ENCODE measurements around the gene SLAMF1. TPM values are rescaled to one million over a fixed set of nuclear protein-coding genes. Genes with fewer than 3 reads are reported as not detected.
"Not testable (repeated sequence)": the region's sequence is repeated elsewhere in the genome, so short reads cannot be mapped to it uniquely, and the experiment has no call there.

The SLAMF1 gene
- total RNA-seq, 1 donor from 2014 or later, result not detected

GRCh38 chr1:160565564-160565963 lies 81.3 kb downstream of the SLAMF1 start:
- no peaks in the 10 kb centered on the region for H3F3A ChIP-seq (ENCODE audit: low read depth)
- Mint-ChIP-seq H3K27me3 (ENCODE audit: insufficient read depth, low read depth) (no peaks in the 10 kb centered on the region), H3K36me3 (no peaks in the 10 kb centered on the region), H3K27ac (no peak overlapping the region), H3K4me1 (no peaks in the 10 kb centered on the region), H3K4me3 (no peak overlapping the region), H3K9me3 (peaks cover 9% of the 10 kb centered on the region)
- H3K4me1 ChIP-seq, result no peaks in the 10 kb centered on the region
- no peak for TF ChIP-seq EZH2 (IDR thresholded peaks at IDR 0.05)
- no peaks in the 10 kb centered on the region for H3K9me3 ChIP-seq (ENCODE audit: low read depth)
- no peak overlapping the region for H3K4me3 ChIP-seq
- H3K27ac ChIP-seq, result no peak overlapping the region
- H3K79me2 ChIP-seq (ENCODE audit: low read depth), result no peaks in the 10 kb centered on the region
- H3K9ac ChIP-seq, result no peak overlapping the region
- H3K27me3 ChIP-seq, result no peaks in the 10 kb centered on the region
- no peak for DNase-seq (ENCODE audit: low spot score)
- H4K20me1 ChIP-seq (ENCODE audit: low read depth), result no peaks in the 10 kb centered on the region
- no peak overlapping the region for H2AFZ ChIP-seq (replicated peaks)
- no peaks in the 10 kb centered on the region for H3K36me3 ChIP-seq
- H3K4me2 ChIP-seq, result no peak overlapping the region

- peaks cover 10% of the 10 kb centered on the region for H3K9me3 Mint-ChIP-seq
- not testable (repeated sequence) for H3F3A ChIP-seq (ENCODE audit: low read depth); H3K27ac ChIP-seq; H3K4me1 Mint-ChIP-seq; H2AFZ ChIP-seq (replicated peaks); H3K9me3 ChIP-seq (ENCODE audit: low read depth); H3K9ac ChIP-seq; H3K4me1 ChIP-seq; H3K36me3 ChIP-seq; H4K20me1 ChIP-seq (ENCODE audit: low read depth); H3K79me2 ChIP-seq (ENCODE audit: low read depth); H3K27ac Mint-ChIP-seq; H3K4me3 Mint-ChIP-seq; H3K27me3 ChIP-seq; DNase-seq (ENCODE audit: low spot score); H3K27me3 Mint-ChIP-seq (ENCODE audit: insufficient read depth, low read depth); H3K36me3 Mint-ChIP-seq; H3K4me3 ChIP-seq; H3K4me2 ChIP-seq
Measured at GRCh38 chr1:160563230-160563629, 83.6 kb downstream of the SLAMF1 start.

- H4K20me1 ChIP-seq (ENCODE audit: low read depth); H3K4me1 Mint-ChIP-seq; H3K9ac ChIP-seq; DNase-seq (ENCODE audit: low spot score); H3K4me1 ChIP-seq; H3K4me2 ChIP-seq; H3K9me3 ChIP-seq (ENCODE audit: low read depth); H3K27ac ChIP-seq; H3F3A ChIP-seq (ENCODE audit: low read depth); H3K27me3 Mint-ChIP-seq (ENCODE audit: insufficient read depth, low read depth); H3K79me2 ChIP-seq (ENCODE audit: low read depth); H3K27ac Mint-ChIP-seq; H3K36me3 Mint-ChIP-seq; H3K4me3 ChIP-seq; H3K36me3 ChIP-seq; H3K4me3 Mint-ChIP-seq; H2AFZ ChIP-seq (replicated peaks); H3K27me3 ChIP-seq: not testable (repeated sequence)
- H3K9me3 Mint-ChIP-seq, result peaks cover 10% of the 10 kb centered on the region
Measured at GRCh38 chr1:160562745-160563144, 84.1 kb downstream of the SLAMF1 start.

- H3K36me3 Mint-ChIP-seq, result no peaks in the 10 kb centered on the region
- H3K79me2 ChIP-seq (ENCODE audit: low read depth), result no peaks in the 10 kb centered on the region
- H3K4me1 ChIP-seq, result no peaks in the 10 kb centered on the region
- no peak overlapping the region for H3K27ac Mint-ChIP-seq
- H3K27me3 Mint-ChIP-seq (ENCODE audit: insufficient read depth, low read depth), result no peaks in the 10 kb centered on the region
- H3K4me2 ChIP-seq, result no peak overlapping the region
- peaks cover 10% of the 10 kb centered on the region for H3K9me3 Mint-ChIP-seq
- no peak overlapping the region for H2AFZ ChIP-seq (replicated peaks)
- no peak for DNase-seq (ENCODE audit: low spot score)
- no peak overlapping the region for H3K4me3 Mint-ChIP-seq
- H3K27me3 ChIP-seq, result no peaks in the 10 kb centered on the region
- no peak overlapping the region for H3K4me3 ChIP-seq
- no peaks in the 10 kb centered on the region for H3K4me1 Mint-ChIP-seq
- H3F3A ChIP-seq (ENCODE audit: low read depth), result no peaks in the 10 kb centered on the region
- H3K27ac ChIP-seq, result no peak overlapping the region
- H3K9me3 ChIP-seq (ENCODE audit: low read depth), result no peaks in the 10 kb centered on the region
- H3K36me3 ChIP-seq, result no peaks in the 10 kb centered on the region
- H4K20me1 ChIP-seq (ENCODE audit: low read depth), result no peaks in the 10 kb centered on the region
- TF ChIP-seq EZH2phosphoT487 (IDR thresholded peaks at IDR 0.05) (no peak), CTCF (IDR thresholded peaks at IDR 0.05) (no peak), EZH2 (IDR thresholded peaks at IDR 0.05) (no peak)
- H3K9ac ChIP-seq, result no peak overlapping the region
Measured at GRCh38 chr1:160560806-160561205, 86.0 kb downstream of the SLAMF1 start.

GRCh38 chr1:160560045-160560705 lies 86.7 kb downstream of the SLAMF1 start:
- no peaks in the 10 kb centered on the region for H3K9me3 ChIP-seq (ENCODE audit: low read depth)
- H4K20me1 ChIP-seq (ENCODE audit: low read depth), result no peaks in the 10 kb centered on the region
- H3K4me1 ChIP-seq, result no peaks in the 10 kb centered on the region
- no peak for DNase-seq (ENCODE audit: low spot score)
- H3K9ac ChIP-seq, result no peak overlapping the region
- Mint-ChIP-seq H3K4me1 (no peaks in the 10 kb centered on the region), H3K27ac (no peak overlapping the region), H3K27me3 (ENCODE audit: insufficient read depth, low read depth) (no peaks in the 10 kb centered on the region), H3K36me3 (no peaks in the 10 kb centered on the region), H3K4me3 (no peak overlapping the region), H3K9me3 (peaks cover 10% of the 10 kb centered on the region)
- H3K4me2 ChIP-seq, result no peak overlapping the region
- H3K27me3 ChIP-seq, result no peaks in the 10 kb centered on the region
- no peaks in the 10 kb centered on the region for H3F3A ChIP-seq (ENCODE audit: low read depth)
- TF ChIP-seq EZH2phosphoT487 (IDR thresholded peaks at IDR 0.05) (no peak), CTCF (IDR thresholded peaks at IDR 0.05) (no peak), EZH2 (IDR thresholded peaks at IDR 0.05) (no peak)
- H3K79me2 ChIP-seq (ENCODE audit: low read depth), result no peaks in the 10 kb centered on the region
- no peaks in the 10 kb centered on the region for H3K36me3 ChIP-seq
- no peak overlapping the region for H3K27ac ChIP-seq
- H2AFZ ChIP-seq (replicated peaks), result no peak overlapping the region
- H3K4me3 ChIP-seq, result no peak overlapping the region

- not testable (repeated sequence) for H3K4me3 ChIP-seq; H3K27ac ChIP-seq; H3K4me3 Mint-ChIP-seq; H4K20me1 ChIP-seq (ENCODE audit: low read depth); H3K4me1 Mint-ChIP-seq; H3K9ac ChIP-seq; H3K36me3 ChIP-seq; H3F3A ChIP-seq (ENCODE audit: low read depth); H3K4me1 ChIP-seq; H3K36me3 Mint-ChIP-seq; DNase-seq (ENCODE audit: low spot score); H2AFZ ChIP-seq (replicated peaks); H3K79me2 ChIP-seq (ENCODE audit: low read depth); H3K9me3 ChIP-seq (ENCODE audit: low read depth); H3K27me3 ChIP-seq; H3K27ac Mint-ChIP-seq; H3K4me2 ChIP-seq; H3K27me3 Mint-ChIP-seq (ENCODE audit: insufficient read depth, low read depth)
- H3K9me3 Mint-ChIP-seq, result peaks cover 10% of the 10 kb centered on the region
Measured at GRCh38 chr1:160559437-160559836, 87.4 kb downstream of the SLAMF1 start.
